DND-41 (cell line): Measurements from ENCODE around the gene COPS2.

Experiments
- CTCF ChIP-seq: IDR thresholded peaks from 2 replicates; pipeline ENCODE4 v1.5.1; 2012; ENCODE audit warnings: borderline replicate concordance, low read length, moderate library complexity, mild to moderate bottlenecking; ENCODE audit not compliant: poor library complexity, severe bottlenecking; ENCODE audit errors: extremely low read depth
- EZH2 ChIP-seq: IDR thresholded peaks from 3 replicates; pipeline ENCODE4 v1.6.1; 2012; ENCODE audit warnings: borderline replicate concordance, low read depth, mild to moderate bottlenecking, moderate library complexity, low read length, inconsistent platforms; ENCODE audit not compliant: severe bottlenecking

GRCh38 chr15:49178497-49178896 lies 23.1 kb upstream of the COPS2 start:
- TF ChIP-seq CTCF (no peak), EZH2 (no peak)
